ENCODE data around the gene TMEM63C.
"Not testable (repeated sequence)": the region's sequence is repeated elsewhere in the genome, so short reads cannot be mapped to it uniquely, and the experiment has no call there.

The TMEM63C gene

GRCh38 chr14:77276295-77276935 lies 94.8 kb downstream of the TMEM63C start:
- no peak for DNase-seq (ENCODE audit: low spot score)

DNA sequence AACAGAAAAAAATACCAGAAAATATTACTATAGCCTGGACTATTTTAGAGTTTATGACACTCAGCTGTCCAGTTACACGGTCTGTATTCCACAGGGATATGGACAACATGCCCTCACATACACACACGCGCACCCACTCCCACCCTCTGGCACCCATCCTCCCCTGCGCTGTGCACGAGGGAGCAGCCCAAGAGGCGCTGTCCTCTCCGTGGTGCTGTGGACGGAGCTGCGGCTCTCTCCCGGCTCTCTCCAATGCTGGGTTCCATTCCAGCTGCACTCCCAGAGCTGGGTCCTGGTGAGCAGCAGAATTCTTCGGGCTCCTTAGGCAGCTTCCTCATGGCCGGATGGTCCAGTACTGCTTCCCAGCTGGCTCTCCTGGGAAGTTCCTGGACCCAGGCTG lies 95.4 kb downstream of the TMEM63C start:
- DNase-seq (ENCODE audit: low spot score) = no peak

DNA sequence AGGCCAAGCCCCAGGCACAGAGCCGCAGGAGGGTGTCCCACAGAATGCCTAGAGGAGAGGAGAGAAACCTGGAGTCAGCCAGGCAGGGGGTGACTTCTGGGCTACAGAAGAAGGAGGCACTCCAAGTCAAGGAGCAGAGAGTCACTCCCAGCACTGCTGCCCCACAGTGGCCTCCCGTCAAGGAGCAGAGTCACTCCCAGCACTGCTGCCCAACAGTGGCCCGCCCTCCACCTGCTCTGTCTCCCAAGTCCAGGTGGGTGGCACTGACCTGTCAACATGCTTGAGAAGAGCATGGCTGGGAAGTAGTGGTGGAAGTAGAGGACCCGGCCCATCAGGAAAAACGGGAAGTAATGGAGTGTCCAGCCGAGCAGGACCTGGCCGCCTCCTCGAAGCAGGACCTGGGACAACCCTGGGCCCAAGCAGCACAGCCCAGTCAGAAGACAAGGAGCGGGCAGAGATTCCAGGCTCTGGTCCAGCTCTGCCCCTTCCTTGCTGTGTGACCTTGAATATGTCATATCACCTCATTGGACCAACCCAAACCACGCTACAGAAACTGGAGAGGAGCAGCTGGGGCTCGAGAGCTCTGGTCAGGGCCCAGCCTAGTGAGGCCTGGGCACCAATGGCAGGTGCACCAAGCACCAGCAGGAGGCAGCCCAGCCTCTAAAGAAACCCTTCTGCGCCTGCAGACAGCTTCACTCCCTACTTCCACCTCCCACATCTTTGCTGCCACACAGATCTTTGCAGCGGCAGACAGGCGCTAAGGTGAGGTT lies 97.0 kb downstream of the TMEM63C start:
- DNase-seq (ENCODE audit: low spot score) = no peak

DNA sequence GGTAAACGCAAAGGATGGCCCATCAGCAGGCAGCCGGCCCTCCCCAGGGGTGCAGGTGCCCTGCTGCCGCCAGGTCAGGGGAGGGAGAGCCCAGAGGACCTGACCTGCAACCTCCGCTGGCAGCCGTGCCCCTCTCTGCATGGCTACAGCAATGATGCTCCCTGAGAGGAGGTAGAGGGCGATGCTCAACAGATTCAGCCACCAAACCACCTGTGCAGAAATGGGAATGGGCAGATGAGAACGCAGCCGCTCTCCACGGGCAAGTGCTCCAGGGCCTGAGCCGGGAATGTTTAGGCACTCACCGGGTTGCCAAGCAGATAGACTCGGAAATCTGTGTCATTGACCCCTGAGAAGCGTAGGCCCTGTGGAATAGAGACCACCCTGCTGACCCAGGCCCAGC lies 98.1 kb downstream of the TMEM63C start:
- DNase-seq (ENCODE audit: low spot score) = no peak

DNA sequence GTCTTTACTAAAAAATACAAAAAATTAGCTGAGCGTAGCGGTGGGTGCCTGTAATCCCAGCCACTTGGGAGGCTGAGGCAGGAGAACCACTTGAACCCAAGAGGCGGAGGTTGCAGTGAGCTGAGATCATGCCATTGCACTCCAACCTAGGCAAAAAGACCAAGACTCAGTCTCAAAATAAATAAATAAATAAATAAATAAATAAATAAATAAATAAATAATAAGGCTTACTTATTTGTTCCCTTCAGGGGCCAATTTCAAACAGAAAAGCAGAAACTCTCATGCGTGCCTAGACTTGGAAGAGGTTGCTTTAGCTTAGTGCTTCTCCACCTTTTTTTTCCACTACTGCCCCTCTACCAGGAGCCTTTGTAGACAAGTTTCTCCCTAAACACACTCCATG lies 99.3 kb downstream of the TMEM63C start:
- DNase-seq (ENCODE audit: low spot score) = not testable (repeated sequence)

DNA sequence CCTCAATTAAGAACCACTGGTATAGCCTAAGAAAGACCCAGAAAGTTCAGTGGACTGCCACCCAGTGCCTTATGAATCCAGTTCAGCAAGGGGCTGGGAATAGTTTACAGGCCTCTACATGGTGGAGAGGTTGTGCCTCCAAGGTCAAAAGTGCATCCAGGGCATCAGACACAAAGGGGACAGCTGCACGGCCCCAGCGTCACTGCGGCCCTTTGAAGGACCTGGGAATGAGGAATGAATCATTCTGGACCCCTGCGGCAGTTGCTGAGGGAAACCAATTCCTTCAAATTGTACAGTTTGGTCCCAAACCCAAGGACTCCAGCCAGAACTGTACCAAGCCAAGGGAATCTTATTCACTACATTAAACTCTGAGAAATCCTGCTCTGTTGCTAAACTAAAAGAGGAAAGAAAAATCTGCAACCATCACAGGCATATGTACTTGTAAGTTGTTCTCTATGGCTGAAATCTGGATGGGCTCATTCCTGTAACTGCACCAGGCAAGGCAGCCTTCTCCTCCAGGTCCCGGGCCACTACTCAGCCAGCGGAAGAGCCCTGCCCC lies 100.3 kb downstream of the TMEM63C start:
- no peak for DNase-seq (ENCODE audit: low spot score)

- no peak for DNase-seq (ENCODE audit: low spot score)
Measured at GRCh38 chr14:77284066-77284465, 102.5 kb downstream of the TMEM63C start.

DNA sequence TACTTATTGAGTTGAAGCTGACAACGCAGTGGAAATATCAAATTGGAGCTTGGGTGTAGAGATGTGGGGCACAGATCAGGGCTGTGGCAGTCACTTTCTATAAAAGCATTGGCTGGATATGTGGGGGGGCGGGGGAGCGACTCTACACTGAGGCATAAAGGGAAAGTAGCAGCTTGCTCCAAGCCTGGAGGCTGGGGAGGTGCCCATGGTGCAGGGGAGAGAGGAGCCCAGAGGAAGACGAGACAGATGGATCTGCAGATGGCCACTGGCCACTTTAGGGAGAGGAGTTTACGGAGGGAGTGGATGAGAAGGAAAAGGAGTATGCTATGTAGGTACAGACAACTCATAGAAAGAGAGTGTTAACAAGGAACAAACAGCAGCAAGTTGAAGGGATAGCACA lies 102.9 kb downstream of the TMEM63C start:
- DNase-seq (ENCODE audit: low spot score) = no peak

DNA sequence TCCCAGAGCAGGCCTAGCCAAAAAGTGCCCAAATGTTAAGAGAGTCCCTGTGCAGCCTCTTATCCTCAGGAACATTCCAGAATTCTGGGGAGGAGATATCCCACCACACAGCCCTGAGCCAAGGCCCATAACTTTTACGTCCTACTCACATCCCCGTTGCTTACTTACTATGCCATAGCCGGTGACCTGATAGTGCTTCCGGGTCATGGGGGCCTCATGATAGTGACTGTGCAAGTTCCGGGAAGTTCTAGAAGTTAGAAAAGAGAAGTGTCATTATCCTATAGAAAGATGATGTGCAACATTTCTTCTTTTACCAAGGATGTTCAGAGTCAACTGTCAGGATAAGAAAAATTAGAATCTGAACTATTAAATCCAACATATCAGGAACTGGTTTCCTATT lies 105.0 kb downstream of the TMEM63C start:
- no peak for DNase-seq (ENCODE audit: low spot score)

GRCh38 chr14:77290705-77291104 lies 109.1 kb downstream of the TMEM63C start:
- DNase-seq (ENCODE audit: low spot score) = no peak

- DNase-seq (ENCODE audit: low spot score) = no peak
Measured at GRCh38 chr14:77296155-77296554, 114.6 kb downstream of the TMEM63C start.

- no peak for DNase-seq (ENCODE audit: low spot score)
Measured at GRCh38 chr14:77296906-77297305, 115.3 kb downstream of the TMEM63C start.

DNA sequence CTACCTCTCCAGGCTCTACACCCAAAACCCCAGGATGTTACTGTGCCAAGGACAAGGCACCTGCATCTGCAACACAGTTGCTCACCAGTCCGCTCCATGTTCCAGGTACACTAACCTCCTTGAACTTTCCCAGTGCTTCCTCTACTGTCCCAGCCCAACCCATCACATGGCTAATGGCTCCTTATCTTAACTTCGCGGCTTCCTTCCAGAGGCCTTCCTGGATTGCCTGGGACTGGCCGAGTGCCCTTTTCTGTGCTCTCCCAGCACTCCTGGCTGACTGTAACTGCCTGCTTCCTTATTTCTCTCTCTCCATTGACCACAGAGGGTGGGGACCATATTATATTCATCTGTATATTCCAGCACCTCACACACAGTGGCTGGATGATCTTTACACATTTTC lies 118.2 kb downstream of the TMEM63C start:
- no peak for DNase-seq (ENCODE audit: low spot score)

GRCh38 chr14:77301103-77301502 lies 119.5 kb downstream of the TMEM63C start:
- peak; percentile 71 for DNase-seq (ENCODE audit: low spot score)

DNA sequence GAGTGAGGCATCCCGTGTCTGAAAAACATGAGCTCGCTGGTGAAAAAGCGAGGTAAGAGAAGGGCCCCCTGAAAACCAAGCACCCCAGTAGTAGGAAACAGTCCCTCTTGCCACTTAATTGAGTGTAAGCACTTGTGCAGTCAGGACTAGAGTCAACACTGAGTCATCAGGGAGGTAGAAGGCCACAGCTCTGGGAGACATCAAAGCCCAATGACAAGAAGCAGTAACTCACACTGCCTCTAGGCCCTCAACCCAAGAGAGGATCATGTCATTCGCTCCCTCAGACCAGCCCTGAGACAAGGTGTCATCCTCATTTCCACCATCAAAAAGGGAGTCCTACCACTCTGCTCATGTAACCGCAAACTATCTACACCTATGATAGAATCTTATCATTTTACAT lies 121.3 kb downstream of the TMEM63C start:
- peak; percentile 63 for DNase-seq (ENCODE audit: low spot score)

- peak; percentile 92 for DNase-seq (ENCODE audit: low spot score)
Measured at GRCh38 chr14:77303417-77304156, 122.0 kb downstream of the TMEM63C start.

DNA sequence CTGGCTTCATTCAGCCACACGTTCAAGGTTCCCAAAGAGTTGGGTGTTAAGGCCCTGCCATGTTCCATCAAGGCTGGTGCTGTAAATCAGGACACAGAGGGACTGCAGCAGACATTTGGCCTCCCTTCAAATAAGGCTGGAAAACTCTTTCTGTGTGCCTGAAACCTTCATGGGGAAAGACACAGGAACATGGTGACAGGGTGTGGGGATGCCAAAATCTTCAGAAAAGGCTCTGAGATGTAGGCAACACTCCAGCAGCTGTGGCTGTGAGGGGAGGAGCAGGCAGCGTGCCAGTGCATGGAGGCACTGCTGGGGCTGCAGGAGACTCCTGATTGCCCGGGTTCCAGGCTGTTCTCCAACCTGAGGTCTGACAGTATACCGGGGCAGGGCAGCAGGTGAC lies 124.1 kb downstream of the TMEM63C start:
- no peak for DNase-seq (ENCODE audit: low spot score)

DNA sequence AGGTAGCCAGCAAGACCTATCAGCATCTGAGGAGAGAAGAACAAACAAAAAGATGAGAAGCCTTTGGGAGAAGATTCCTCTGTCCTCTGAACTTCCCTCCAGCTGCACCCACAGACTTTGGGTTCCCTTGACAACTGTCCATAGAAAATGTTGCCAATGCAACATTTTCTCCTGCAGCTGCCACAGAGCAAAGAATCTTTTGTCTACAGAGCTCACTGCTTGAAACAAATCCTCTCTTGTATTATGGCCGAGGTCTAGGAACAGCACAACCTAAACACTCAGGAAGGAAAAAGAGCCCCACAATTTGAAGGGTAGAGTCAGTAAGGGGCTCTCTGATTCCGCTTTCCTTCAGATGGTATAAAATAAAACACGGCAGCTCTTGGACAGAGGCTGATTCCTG lies 124.8 kb downstream of the TMEM63C start:
- DNase-seq (ENCODE audit: low spot score) = peak; percentile 83

DNA sequence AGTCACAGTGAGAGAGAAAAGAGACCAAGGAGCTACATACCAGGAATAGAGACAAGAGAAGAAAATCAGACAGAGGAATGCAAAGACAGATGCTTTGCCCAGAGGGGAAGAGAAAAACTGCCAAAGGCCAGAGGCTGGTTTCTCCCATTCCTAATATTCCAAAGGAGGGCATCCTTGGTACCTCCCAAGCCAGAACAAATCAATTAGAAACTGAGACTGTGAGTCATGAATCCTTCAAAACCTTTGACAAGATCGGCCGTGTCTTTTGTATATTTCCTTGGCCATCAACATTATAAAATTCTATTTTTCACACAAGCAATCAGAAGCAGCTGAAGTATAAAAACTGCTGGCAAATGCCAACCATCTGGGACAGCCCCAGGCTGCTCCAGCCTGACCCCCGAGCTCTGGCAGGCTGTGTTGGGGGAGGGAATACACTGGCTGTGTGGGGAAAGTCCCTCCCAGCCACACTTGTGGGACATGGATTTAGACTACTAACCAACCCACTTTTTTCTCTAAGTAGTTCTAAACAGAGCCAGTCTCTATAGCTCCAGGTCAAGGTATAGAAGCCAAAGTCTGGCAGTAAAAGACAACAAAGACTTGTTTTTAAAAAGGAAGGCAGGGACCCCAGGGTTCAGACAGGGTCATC lies 125.4 kb downstream of the TMEM63C start:
- DNase-seq (ENCODE audit: low spot score) = peak; percentile 42
